COLO668 (cell line): ENCODE measurements around the gene CHST11.
A peak's percentile ranks its signal among the peaks of the same experiment; 100 is the strongest.
"Not testable (repeated sequence)": the region's sequence is repeated elsewhere in the genome, so short reads cannot be mapped to it uniquely, and the experiment has no call there.

ENCODE experiments used
- DNase-seq: peaks from one replicate; lab custom pipeline; 2025; ENCODE audit not compliant: unreplicated experiment; lab: John Stamatoyannopoulos, UW

CHST11 gene

GRCh38 chr12:104555648-104556047, 98.9 kb downstream of the CHST11 start:
- peak; percentile 78 for DNase-seq

GRCh38 chr12:104557488-104558195, 100.9 kb downstream of the CHST11 start:
- no peak for DNase-seq

- DNase-seq, result no peak
Observed at GRCh38 chr12:104560881-104561280, 104.1 kb downstream of the CHST11 start.

GRCh38 chr12:104562763-104563162, 106.0 kb downstream of the CHST11 start:
- no peak for DNase-seq

GRCh38 chr12:104564662-104565061, 107.9 kb downstream of the CHST11 start:
- DNase-seq, result not testable (repeated sequence)

- no peak for DNase-seq
Observed at GRCh38 chr12:104565606-104566243, 109.0 kb downstream of the CHST11 start.

- no peak for DNase-seq
Observed at GRCh38 chr12:104566244-104566993, 109.7 kb downstream of the CHST11 start.

DNA sequence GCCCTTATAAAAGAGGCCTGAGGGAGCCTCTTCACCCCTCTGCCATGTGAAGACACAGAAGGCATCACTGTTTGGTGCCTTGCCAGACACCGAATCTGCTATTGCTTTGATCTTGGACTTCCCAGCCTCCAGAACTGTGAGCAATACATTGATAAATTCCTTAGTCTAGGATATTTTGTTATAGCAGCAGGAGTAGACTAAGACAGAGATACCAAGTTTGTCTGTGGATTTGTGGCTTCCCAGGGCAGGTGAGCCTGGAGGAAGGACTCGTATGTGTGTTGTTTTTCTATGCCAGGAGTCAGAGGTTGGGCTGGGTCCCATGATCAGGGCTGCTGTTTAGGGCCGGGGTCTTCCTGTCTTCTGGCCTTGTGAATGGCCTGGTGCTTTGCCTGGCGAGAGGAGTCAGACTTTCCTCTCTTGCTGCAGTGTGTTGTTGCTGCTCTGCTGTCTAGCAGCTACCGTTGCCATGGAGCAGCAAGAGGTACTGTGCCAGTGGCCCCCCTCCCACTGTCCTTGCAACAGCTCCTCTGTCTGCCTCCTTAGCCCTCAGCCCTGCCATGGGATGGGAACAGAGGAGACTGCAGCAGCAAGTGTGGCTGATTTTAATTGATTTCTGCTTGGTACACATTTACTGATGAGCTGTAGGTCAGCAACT, 111.2 kb downstream of the CHST11 start:
- no peak for DNase-seq

- no peak for DNase-seq
Observed at GRCh38 chr12:104568487-104568868, 111.7 kb downstream of the CHST11 start.

DNA sequence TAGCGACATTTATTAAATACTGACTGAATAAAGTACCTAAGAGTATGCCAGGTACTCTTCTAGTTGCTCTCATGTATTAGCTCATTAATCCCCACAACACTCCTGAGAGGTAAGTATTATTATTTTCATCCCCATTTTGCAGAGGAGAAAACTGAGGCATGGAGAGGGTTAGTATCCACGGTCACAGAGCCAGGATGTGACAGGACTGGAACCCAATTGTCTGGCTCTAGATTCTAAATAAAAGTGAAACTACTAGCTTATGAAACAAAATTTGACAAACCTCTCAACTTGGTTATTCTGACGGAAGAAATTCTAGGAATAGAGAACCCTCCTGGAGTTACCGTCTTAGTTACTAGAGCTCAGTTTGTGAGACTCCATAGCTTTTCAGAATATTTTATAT, 112.2 kb downstream of the CHST11 start:
- no peak for DNase-seq

- DNase-seq, result no peak
Observed at GRCh38 chr12:104569346-104570173, 112.8 kb downstream of the CHST11 start.

GRCh38 chr12:104570174-104570907, 113.6 kb downstream of the CHST11 start:
- DNase-seq, result no peak

DNA sequence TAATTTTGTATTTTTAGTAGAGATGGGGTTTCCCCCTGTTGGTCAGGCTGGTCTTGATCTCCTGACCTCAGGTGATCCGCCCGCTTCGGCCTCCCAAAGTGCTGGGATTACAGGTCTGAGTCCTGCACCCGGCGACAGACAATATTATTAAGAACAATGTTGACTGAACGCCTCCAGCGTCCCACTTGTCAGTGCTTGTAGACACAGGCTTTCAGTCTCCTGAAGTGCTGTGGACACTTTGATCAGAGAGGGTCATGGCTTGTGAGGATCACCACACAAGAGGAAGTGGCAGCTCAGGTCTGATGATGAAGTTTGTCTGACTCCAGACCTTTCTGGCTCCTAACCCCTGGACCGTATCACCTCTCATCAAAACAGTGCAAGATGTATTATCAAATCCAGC, 114.6 kb downstream of the CHST11 start:
- DNase-seq, result no peak

DNA sequence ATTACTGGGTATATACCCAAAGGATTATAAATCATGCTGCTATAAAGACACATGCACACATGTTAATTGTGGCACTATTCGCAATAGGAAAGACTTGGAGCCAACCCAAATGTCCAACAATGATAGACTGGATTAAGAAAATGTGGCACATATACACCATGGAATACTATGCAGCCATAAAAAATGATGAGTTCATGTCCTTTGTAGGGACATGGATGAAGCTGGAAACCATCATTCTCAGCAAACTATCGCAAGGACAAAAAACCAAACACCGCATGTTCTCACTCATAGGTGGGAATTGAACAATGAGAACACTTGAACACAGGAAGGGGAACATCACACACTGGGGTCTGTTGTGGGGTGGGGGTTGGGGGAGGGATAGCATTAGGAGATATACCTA, 117.6 kb downstream of the CHST11 start:
- not testable (repeated sequence) for DNase-seq

- DNase-seq, result not testable (repeated sequence)
Observed at GRCh38 chr12:104574758-104575157, 118.0 kb downstream of the CHST11 start.

DNA sequence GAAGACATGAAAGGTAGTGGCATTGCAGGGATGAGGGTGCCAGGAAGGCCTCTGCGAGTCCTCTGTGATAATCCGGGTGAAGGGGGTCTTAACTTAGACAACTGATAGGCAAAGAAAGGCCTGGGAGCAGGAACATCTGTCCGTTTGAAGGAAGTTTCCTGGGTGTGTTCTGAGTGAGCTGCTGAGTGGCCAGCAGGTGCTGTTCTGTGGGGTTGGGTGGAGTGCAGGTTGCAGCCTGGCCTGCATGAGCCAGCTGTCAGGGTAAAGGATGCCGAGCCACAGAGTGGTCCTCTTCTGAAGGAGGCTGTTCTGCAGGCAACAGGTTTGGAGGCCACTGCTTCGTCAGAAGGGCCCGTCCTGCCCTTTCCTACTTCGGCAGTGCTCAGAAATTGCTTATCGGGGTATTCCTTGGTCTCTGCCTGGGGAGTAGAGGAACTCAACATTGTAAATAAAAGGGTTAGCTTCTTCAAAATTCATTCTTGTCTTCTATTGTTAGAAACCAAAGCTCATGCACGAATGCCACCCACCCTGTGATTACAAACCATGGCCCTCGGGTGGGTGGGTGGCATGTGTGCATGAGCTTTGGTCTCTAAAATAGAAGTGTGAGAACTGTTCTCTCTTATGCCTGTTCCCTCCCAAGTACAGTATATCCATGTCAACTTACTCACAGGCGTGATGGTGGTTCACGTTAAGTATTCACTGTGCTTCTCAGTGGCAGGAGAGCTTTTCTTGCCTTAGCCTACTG, 118.9 kb downstream of the CHST11 start:
- DNase-seq, result peak; percentile 61

DNA sequence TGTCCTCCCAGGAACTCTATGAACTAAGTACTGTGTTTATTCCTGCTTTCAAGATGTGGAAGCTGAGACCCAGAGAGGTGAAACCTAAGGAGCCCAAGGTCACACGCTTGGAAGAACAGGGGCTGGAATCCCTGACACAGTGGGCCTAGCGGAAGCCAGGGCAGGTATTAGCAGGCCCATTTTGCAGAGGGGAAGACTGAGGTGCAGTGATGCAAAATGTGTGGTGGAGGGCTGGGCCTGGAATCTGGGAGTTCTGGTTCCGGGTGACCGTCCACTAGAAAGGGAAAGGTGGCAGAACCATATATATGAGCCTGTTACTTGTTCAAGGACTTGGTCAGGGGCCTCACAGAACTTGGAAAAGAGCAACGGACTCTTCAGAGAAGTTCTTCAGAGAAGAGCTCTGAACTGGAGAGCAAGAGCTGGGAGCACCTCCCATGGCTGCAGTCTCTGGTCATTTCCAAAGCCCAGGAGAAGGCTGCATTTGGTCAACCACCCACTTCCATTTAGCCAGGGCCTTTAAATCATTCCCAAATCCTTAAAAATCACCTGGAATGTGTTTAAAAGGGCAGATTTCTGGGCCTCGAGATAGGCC, 119.5 kb downstream of the CHST11 start:
- no peak for DNase-seq

- DNase-seq, result no peak
Observed at GRCh38 chr12:104576980-104577580, 120.3 kb downstream of the CHST11 start.
